Breast epithelium (tissue), 3 donors: ENCODE measurements around the gene CDC14A.

ENCODE experiments used
- CTCF ChIP-seq, 3 donors: fragments of 450-650 bp; IDR thresholded peaks; one replicate each; pipeline ENCODE4 v1.5.1; 2016 to 2017; ENCODE audit warnings: antibody characterized with exemption in 3 of 3, mild to moderate bottlenecking in 3 of 3, moderate library complexity in 3 of 3
- POLR2A ChIP-seq: fragments of 450-650 bp; IDR thresholded peaks from one replicate; pipeline ENCODE4 v1.6.1; 2016; ENCODE audit warnings: antibody characterized with exemption, mild to moderate bottlenecking, moderate library complexity

DNA sequence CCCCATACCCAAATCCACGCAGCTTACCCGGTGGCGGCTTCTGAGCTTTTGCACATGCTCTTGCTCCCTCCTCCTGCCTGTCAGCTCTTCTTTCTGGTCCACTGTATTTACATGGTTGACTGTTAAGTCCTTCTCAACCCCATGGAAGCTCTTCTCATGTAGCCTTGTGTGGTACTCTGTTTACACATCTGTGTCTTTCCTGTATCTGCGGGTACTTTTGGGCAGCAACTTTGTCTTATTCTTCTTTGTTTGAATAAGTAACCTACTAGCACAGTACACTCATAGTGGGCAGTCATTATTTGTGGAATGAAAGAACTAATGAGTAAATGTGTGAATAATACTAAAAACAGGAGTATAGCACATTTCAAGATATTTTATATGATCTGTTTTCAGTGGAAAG lies 97.2 kb downstream of the CDC14A start:
- TF ChIP-seq CTCF (IDR thresholded peaks at IDR 0.05) = no peak
- TF ChIP-seq POLR2A = no peak
